ENCODE data around the gene PLA2G2C.

PLA2G2C gene

DNA sequence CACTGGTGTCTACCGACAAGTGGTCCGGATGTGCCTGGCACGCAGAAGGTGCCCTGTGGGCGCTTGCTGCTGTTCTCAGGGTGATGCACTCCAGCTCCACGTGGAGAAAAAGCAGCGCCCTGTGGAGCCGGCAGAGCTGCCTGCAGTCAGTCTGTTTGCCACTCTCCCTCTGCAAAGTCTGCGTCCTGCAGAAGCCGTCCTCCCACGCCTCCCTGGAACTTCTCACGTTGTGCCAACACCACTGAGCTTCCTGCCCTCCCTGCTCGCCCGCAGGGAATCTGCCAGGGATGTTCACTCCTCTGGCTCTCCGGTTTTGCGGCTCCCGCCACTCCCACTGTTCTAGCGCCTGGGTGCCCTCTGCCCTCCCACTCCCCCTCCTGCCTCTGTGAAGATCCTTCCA lies 20.3 kb downstream of the PLA2G2C start:
- no peak overlapping the region for H3K4me3 ChIP-seq (replicated peaks; ENCODE audit: insufficient read depth, low read length)
- peak overlapping the region; percentile 47 for H3K27ac ChIP-seq (replicated peaks)
- TF ChIP-seq, protein P1, sequence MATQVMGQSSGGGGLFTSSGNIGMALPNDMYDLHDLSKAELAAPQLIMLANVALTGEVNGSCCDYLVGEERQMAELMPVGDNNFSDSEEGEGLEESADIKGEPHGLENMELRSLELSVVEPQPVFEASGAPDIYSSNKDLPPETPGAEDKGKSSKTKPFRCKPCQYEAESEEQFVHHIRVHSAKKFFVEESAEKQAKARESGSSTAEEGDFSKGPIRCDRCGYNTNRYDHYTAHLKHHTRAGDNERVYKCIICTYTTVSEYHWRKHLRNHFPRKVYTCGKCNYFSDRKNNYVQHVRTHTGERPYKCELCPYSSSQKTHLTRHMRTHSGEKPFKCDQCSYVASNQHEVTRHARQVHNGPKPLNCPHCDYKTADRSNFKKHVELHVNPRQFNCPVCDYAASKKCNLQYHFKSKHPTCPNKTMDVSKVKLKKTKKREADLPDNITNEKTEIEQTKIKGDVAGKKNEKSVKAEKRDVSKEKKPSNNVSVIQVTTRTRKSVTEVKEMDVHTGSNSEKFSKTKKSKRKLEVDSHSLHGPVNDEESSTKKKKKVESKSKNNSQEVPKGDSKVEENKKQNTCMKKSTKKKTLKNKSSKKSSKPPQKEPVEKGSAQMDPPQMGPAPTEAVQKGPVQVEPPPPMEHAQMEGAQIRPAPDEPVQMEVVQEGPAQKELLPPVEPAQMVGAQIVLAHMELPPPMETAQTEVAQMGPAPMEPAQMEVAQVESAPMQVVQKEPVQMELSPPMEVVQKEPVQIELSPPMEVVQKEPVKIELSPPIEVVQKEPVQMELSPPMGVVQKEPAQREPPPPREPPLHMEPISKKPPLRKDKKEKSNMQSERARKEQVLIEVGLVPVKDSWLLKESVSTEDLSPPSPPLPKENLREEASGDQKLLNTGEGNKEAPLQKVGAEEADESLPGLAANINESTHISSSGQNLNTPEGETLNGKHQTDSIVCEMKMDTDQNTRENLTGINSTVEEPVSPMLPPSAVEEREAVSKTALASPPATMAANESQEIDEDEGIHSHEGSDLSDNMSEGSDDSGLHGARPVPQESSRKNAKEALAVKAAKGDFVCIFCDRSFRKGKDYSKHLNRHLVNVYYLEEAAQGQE (IDR thresholded peaks at IDR 0.05; ENCODE audit: insufficient replicate concordance, low read depth): no peak
- TF ChIP-seq, protein P2, sequence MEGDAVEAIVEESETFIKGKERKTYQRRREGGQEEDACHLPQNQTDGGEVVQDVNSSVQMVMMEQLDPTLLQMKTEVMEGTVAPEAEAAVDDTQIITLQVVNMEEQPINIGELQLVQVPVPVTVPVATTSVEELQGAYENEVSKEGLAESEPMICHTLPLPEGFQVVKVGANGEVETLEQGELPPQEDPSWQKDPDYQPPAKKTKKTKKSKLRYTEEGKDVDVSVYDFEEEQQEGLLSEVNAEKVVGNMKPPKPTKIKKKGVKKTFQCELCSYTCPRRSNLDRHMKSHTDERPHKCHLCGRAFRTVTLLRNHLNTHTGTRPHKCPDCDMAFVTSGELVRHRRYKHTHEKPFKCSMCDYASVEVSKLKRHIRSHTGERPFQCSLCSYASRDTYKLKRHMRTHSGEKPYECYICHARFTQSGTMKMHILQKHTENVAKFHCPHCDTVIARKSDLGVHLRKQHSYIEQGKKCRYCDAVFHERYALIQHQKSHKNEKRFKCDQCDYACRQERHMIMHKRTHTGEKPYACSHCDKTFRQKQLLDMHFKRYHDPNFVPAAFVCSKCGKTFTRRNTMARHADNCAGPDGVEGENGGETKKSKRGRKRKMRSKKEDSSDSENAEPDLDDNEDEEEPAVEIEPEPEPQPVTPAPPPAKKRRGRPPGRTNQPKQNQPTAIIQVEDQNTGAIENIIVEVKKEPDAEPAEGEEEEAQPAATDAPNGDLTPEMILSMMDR (IDR thresholded peaks at IDR 0.05; ENCODE audit: insufficient read depth, low read length): no peak
- TF ChIP-seq POLR2AphosphoS5 (IDR thresholded peaks at IDR 0.05; ENCODE audit: low read depth) (no peak; the same call in 1 of the 2 replicates), SPI1 (IDR thresholded peaks at IDR 0.05; ENCODE audit: borderline replicate concordance, low read depth) (no peak), GABPA (IDR thresholded peaks at IDR 0.05; ENCODE audit: low read depth) (no peak)
- DNase-seq (ENCODE audit: low read depth in 1 of 2, low spot score in 1 of 2): peak in 1 of 2 experiments; percentile 77
- H3K27me3 ChIP-seq (ENCODE audit: insufficient read depth, poor library complexity, severe bottlenecking): no peaks in the 10 kb centered on the region

DNA sequence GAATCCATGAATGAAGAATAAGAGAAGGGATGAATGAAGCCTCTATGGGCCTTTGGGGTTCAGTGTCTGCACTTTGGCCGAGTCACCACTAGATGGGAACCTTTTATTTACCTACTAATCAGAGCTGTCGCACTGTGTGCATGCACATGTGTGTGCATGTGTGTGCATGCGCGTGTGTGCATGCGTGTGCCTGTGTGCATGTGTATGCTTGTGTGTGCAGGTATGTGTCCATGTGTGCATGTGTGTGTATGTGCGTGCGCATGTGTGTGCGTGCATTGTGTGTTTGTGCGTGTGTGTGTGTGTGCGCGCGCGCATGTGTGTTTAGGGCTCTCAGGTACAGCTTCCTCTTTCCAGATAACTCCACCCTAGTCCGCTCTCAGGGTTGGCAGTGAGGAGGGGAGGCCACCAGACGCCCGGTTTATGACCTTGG lies 20.8 kb downstream of the PLA2G2C start:
- peak; percentile 92 to 94 for DNase-seq (ENCODE audit: low read depth in 1 of 2, low spot score in 1 of 2)
- H3K27ac ChIP-seq (replicated peaks): peak overlapping the region; percentile 47
- TF ChIP-seq SPI1 (IDR thresholded peaks at IDR 0.05; ENCODE audit: borderline replicate concordance, low read depth) (peak; percentile 62; the same call in 1 of the 2 replicates), POLR2AphosphoS5 (IDR thresholded peaks at IDR 0.05; ENCODE audit: low read depth) (peak; percentile 73; the same call in 1 of the 2 replicates), GABPA (IDR thresholded peaks at IDR 0.05; ENCODE audit: low read depth) (no peak)
- TF ChIP-seq, protein P2 (IDR thresholded peaks at IDR 0.05; ENCODE audit: insufficient read depth, low read length): peak; percentile 29
- TF ChIP-seq, protein P1 (IDR thresholded peaks at IDR 0.05; ENCODE audit: insufficient replicate concordance, low read depth): no peak
- no peak overlapping the region for H3K4me3 ChIP-seq (replicated peaks; ENCODE audit: insufficient read depth, low read length)
- no peaks in the 10 kb centered on the region for H3K27me3 ChIP-seq (ENCODE audit: insufficient read depth, poor library complexity, severe bottlenecking)

DNA sequence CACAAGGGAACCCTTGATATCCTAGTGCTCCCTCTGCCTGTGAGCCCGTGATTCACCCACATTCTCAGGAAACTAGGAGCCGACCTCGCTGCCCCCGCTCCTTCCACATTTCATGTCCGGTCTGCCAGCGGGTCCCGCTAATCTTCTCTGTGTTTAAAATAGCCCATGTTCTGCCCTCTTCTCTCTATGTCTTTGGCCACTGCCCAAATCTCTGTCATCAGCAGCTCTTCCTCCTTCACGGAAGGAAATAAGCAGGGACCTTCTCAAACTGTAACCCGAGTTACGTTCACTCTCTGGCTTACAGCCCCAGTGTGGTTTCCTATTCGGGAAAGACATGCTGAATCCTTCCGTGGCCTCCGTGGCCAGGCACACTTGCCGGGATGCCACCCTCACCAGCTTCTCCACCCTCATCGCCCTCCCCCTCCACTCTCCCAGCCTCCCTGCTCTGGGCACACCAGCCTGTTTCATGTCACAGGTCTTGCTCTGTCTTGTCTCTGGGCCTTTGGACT lies 21.6 kb downstream of the PLA2G2C start:
- peak in 1 of 2 experiments; percentile 22 for DNase-seq (ENCODE audit: low read depth in 1 of 2, low spot score in 1 of 2)
- Histone ChIP-seq H3K27me3 (ENCODE audit: insufficient read depth, poor library complexity, severe bottlenecking) (no peaks in the 10 kb centered on the region), H3K27ac (replicated peaks) (no peak overlapping the region), H3K4me3 (replicated peaks; ENCODE audit: insufficient read depth, low read length) (no peak overlapping the region)
- TF ChIP-seq, protein P1 (IDR thresholded peaks at IDR 0.05; ENCODE audit: insufficient replicate concordance, low read depth): no peak
- TF ChIP-seq, protein P2 (IDR thresholded peaks at IDR 0.05; ENCODE audit: insufficient read depth, low read length): no peak
- TF ChIP-seq SPI1 (IDR thresholded peaks at IDR 0.05; ENCODE audit: borderline replicate concordance, low read depth) (no peak), POLR2AphosphoS5 (IDR thresholded peaks at IDR 0.05; ENCODE audit: low read depth) (no peak; the same call in 1 of the 2 replicates), GABPA (IDR thresholded peaks at IDR 0.05; ENCODE audit: low read depth) (no peak)
